Endothelial cell of umbilical vein (primary cell): Measurements from ENCODE around the gene APRT.

Experiments
- CTCF ChIP-seq, 2 donors: IDR thresholded peaks; 1 replicate in 1 of 2; 2 replicates in 1 of 2; pipeline ENCODE4 v1.5.1; 2011; ENCODE audit warnings: low read length in 2 of 2, mild to moderate bottlenecking in 2 of 2, moderate library complexity in 2 of 2, control low read depth in 1 of 2, inconsistent platforms in 1 of 2, low read depth in 1 of 2; ENCODE audit not compliant: insufficient read depth in 1 of 2; ENCODE audit errors: extremely low read depth in 1 of 2
- EZH2 ChIP-seq: IDR thresholded peaks from 2 replicates; pipeline ENCODE4 v1.6.1; 2012; ENCODE audit warnings: borderline replicate concordance, low read depth, mild to moderate bottlenecking, moderate library complexity, low read length, inconsistent platforms; ENCODE audit not compliant: severe bottlenecking
- FOS ChIP-seq: IDR thresholded peaks from 2 replicates; pipeline ENCODE4 v1.6.1; 2011; ENCODE audit warnings: mild to moderate bottlenecking, low read length, moderate library complexity, borderline replicate concordance; ENCODE audit not compliant: insufficient read depth
- JUN ChIP-seq: IDR thresholded peaks from 2 replicates; pipeline ENCODE4 v1.6.1; 2011; ENCODE audit warnings: borderline replicate concordance, low read depth; ENCODE audit not compliant: insufficient read length, insufficient read depth
- POLR2A ChIP-seq: IDR thresholded peaks from 2 replicates; pipeline ENCODE4 v1.6.1; 2012; ENCODE audit warnings: low read depth, mild to moderate bottlenecking, control low read depth, low read length
- POLR2AphosphoS5 ChIP-seq: IDR thresholded peaks from 2 replicates; pipeline ENCODE4 v1.6.1; 2012; ENCODE audit warnings: low read depth, mild to moderate bottlenecking, control low read depth, low read length, moderate library complexity; ENCODE audit not compliant: insufficient read depth
- TF ChIP-seq, protein P1 (sequence below): IDR thresholded peaks from 2 replicates; pipeline ENCODE4 v1.6.1; 2011; ENCODE audit not compliant: insufficient read depth, insufficient read length

GRCh38 chr16:88798772-88799455 is 12.8 kb downstream of the APRT start:
- TF ChIP-seq EZH2 (no peak), POLR2A (no peak), CTCF (IDR thresholded peaks at IDR 0.05; ENCODE audit: extremely low read depth in 1 of 2, insufficient read depth in 1 of 2, low read depth in 1 of 2, low read length in 2 of 2) (no peak), JUN (no peak), FOS (no peak), POLR2AphosphoS5 (no peak)
- TF ChIP-seq, protein P1, sequence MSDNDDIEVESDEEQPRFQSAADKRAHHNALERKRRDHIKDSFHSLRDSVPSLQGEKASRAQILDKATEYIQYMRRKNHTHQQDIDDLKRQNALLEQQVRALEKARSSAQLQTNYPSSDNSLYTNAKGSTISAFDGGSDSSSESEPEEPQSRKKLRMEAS: no peak
